ENCODE measurements around the gene ATP6V1B1. TPM values are rescaled to one million over a fixed set of nuclear protein-coding genes. Genes with fewer than 3 reads are reported as not detected.

The ATP6V1B1 gene
- total and polyA plus RNA-seq, 2 of the 13 experiments (the other 11 are each of a cell fraction or from before 2014, with no cell fraction given): 0.58 to 1.6 TPM

GRCh38 chr2:70948337-70949003, 12.8 kb downstream of the ATP6V1B1 start (continued):
- no peak for TF ChIP-seq GMEB1 (CRISPR knock-in tag; IDR thresholded peaks at IDR 0.05; ENCODE audit: borderline replicate concordance)
- no peak for TF ChIP-seq SETDB1 (CRISPR knock-in tag; IDR thresholded peaks at IDR 0.05; ENCODE audit: borderline replicate concordance)
- 0 out of 2 replicates have a peak, but pooled peaks have one; percentile 44 for TF ChIP-seq KLF6 (CRISPR knock-in tag; IDR thresholded peaks at IDR 0.05)
- TF ChIP-seq ZBTB33 (CRISPR knock-in tag; IDR thresholded peaks at IDR 0.05): peak; percentile 68
- TF ChIP-seq ZBTB26 (CRISPR knock-in tag; IDR thresholded peaks at IDR 0.05; ENCODE audit: borderline replicate concordance): peak; percentile 75; the same call in 1 of the 2 replicates
- no peak for TF ChIP-seq GATA4 (IDR thresholded peaks at IDR 0.05; ENCODE audit: borderline replicate concordance, low read depth)
- TF ChIP-seq PRDM4 (CRISPR knock-in tag; IDR thresholded peaks at IDR 0.05; ENCODE audit: borderline replicate concordance): no peak
- TF ChIP-seq HDAC1 (CRISPR knock-in tag; IDR thresholded peaks at IDR 0.05): peak; percentile 61; the same call in 1 of the 2 replicates
- TF ChIP-seq YEATS4 (CRISPR knock-in tag; IDR thresholded peaks at IDR 0.05; ENCODE audit: borderline replicate concordance): peak; percentile 65; the same call in 1 of the 2 replicates
- TF ChIP-seq ZIK1 (CRISPR knock-in tag; IDR thresholded peaks at IDR 0.05; ENCODE audit: borderline replicate concordance, low read depth): peak; percentile 60; the same call in 1 of the 2 replicates
- no peak for TF ChIP-seq LRRFIP1 (CRISPR knock-in tag; conservative IDR thresholded peaks at IDR 0.05)
- TF ChIP-seq TARDBP (CRISPR knock-in tag; IDR thresholded peaks at IDR 0.05): no peak
- peak; percentile 89; the same call in 1 of the 2 replicates for TF ChIP-seq TIGD3 (CRISPR knock-in tag; IDR thresholded peaks at IDR 0.05; ENCODE audit: borderline replicate concordance)
- TF ChIP-seq ETV5 (CRISPR knock-in tag; IDR thresholded peaks at IDR 0.05; ENCODE audit: borderline replicate concordance): 0 out of 2 replicates have a peak, but pooled peaks have one; percentile 28
- 0 out of 2 replicates have a peak, but pooled peaks have one; percentile 32 for TF ChIP-seq ZNF441 (CRISPR knock-in tag; IDR thresholded peaks at IDR 0.05; ENCODE audit: borderline replicate concordance)

All from HepG2 (cell line).